ENCODE measurements around the gene EED.

Gene EED

GRCh38 chr11:86274999-86275398, 30.4 kb downstream of the EED start:
- no peak for TF ChIP-seq CTCF (IDR thresholded peaks at IDR 0.05; ENCODE audit: unreplicated experiment in 3 of 3)
- H3K4me1 Mint-ChIP-seq, result no peaks in the 10 kb centered on the region
- H3K9me3 Mint-ChIP-seq, result no peaks in the 10 kb centered on the region
- H3K4me3 Mint-ChIP-seq, result no peak overlapping the region
- no peaks in the 10 kb centered on the region for H3K27me3 Mint-ChIP-seq (ENCODE audit: low read depth)
- no peak overlapping the region for H3K27ac Mint-ChIP-seq
- peaks cover 65% of the 10 kb centered on the region for H3K36me3 Mint-ChIP-seq (ENCODE audit: low read depth)

GRCh38 chr11:86275493-86276370, 31.2 kb downstream of the EED start:
- H3K36me3 Mint-ChIP-seq (ENCODE audit: low read depth), result peaks cover 64% of the 10 kb centered on the region
- TF ChIP-seq CTCF (IDR thresholded peaks at IDR 0.05; ENCODE audit: unreplicated experiment in 3 of 3), result no peak
- no peak overlapping the region for H3K4me3 Mint-ChIP-seq
- no peaks in the 10 kb centered on the region for H3K4me1 Mint-ChIP-seq
- H3K27me3 Mint-ChIP-seq (ENCODE audit: low read depth), result no peaks in the 10 kb centered on the region
- H3K9me3 Mint-ChIP-seq, result no peaks in the 10 kb centered on the region
- H3K27ac Mint-ChIP-seq, result no peak overlapping the region

GRCh38 chr11:86277741-86278140, 33.2 kb downstream of the EED start:
- H3K9me3 Mint-ChIP-seq, result no peaks in the 10 kb centered on the region

GRCh38 chr11:86278226-86278625, 33.7 kb downstream of the EED start:
- H3K27ac Mint-ChIP-seq, result no peak overlapping the region
- H3K4me3 Mint-ChIP-seq, result no peak overlapping the region
- peaks cover 52% of the 10 kb centered on the region for H3K36me3 Mint-ChIP-seq (ENCODE audit: low read depth)
- H3K27me3 Mint-ChIP-seq (ENCODE audit: low read depth), result no peaks in the 10 kb centered on the region
- H3K4me1 Mint-ChIP-seq, result no peaks in the 10 kb centered on the region
- no peak for TF ChIP-seq CTCF (IDR thresholded peaks at IDR 0.05; ENCODE audit: unreplicated experiment in 3 of 3)
- H3K9me3 Mint-ChIP-seq, result no peaks in the 10 kb centered on the region

More at GRCh38 chr11:86277741-86278140, 33.2 kb downstream of the EED start:
- no peak overlapping the region for H3K4me3 Mint-ChIP-seq
- no peaks in the 10 kb centered on the region for H3K27me3 Mint-ChIP-seq (ENCODE audit: low read depth)
- no peaks in the 10 kb centered on the region for H3K4me1 Mint-ChIP-seq
- H3K27ac Mint-ChIP-seq, result no peak overlapping the region
- peaks cover 54% of the 10 kb centered on the region for H3K36me3 Mint-ChIP-seq (ENCODE audit: low read depth)
- TF ChIP-seq CTCF (IDR thresholded peaks at IDR 0.05; ENCODE audit: unreplicated experiment in 3 of 3), result no peak

- Mint-ChIP-seq H3K4me3 (no peak overlapping the region), H3K9me3 (no peaks in the 10 kb centered on the region), H3K36me3 (ENCODE audit: low read depth) (peaks cover 55% of the 10 kb centered on the region), H3K27ac (no peak overlapping the region), H3K27me3 (ENCODE audit: low read depth) (no peaks in the 10 kb centered on the region), H3K4me1 (no peaks in the 10 kb centered on the region)
- no peak for TF ChIP-seq CTCF (IDR thresholded peaks at IDR 0.05; ENCODE audit: unreplicated experiment in 3 of 3)
These were observed 35.2 kb downstream of the EED start for GRCh38 chr11:86279747-86280146.

- Mint-ChIP-seq H3K9me3 (no peaks in the 10 kb centered on the region), H3K36me3 (ENCODE audit: low read depth) (peaks cover 8% of the 10 kb centered on the region), H3K27me3 (ENCODE audit: low read depth) (no peaks in the 10 kb centered on the region), H3K27ac (no peak overlapping the region), H3K4me3 (no peak overlapping the region), H3K4me1 (no peaks in the 10 kb centered on the region)
- TF ChIP-seq CTCF (IDR thresholded peaks at IDR 0.05; ENCODE audit: unreplicated experiment in 3 of 3), result no peak
These were observed 42.9 kb downstream of the EED start for GRCh38 chr11:86287468-86287796.

Measured in nephron (organoid).